Measurements from ENCODE around the gene GPR35.
A peak's percentile ranks its signal among the peaks of the same experiment; 100 is the strongest.

The GPR35 gene

GRCh38 chr2:240601831-240602160 is 23.5 kb upstream of the GPR35 start:
- TF ChIP-seq, protein P1, sequence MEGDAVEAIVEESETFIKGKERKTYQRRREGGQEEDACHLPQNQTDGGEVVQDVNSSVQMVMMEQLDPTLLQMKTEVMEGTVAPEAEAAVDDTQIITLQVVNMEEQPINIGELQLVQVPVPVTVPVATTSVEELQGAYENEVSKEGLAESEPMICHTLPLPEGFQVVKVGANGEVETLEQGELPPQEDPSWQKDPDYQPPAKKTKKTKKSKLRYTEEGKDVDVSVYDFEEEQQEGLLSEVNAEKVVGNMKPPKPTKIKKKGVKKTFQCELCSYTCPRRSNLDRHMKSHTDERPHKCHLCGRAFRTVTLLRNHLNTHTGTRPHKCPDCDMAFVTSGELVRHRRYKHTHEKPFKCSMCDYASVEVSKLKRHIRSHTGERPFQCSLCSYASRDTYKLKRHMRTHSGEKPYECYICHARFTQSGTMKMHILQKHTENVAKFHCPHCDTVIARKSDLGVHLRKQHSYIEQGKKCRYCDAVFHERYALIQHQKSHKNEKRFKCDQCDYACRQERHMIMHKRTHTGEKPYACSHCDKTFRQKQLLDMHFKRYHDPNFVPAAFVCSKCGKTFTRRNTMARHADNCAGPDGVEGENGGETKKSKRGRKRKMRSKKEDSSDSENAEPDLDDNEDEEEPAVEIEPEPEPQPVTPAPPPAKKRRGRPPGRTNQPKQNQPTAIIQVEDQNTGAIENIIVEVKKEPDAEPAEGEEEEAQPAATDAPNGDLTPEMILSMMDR (IDR thresholded peaks at IDR 0.05) = no peak
- Mint-ChIP-seq H3K27me3 (ENCODE audit: low read depth, poor library complexity) (peaks cover 4% of the 10 kb centered on the region), H3K9me3 (no peaks in the 10 kb centered on the region), H3K4me3 (no peak overlapping the region), H3K4me1 (peaks cover 8% of the 10 kb centered on the region), H3K27ac (no peak overlapping the region), H3K36me3 (ENCODE audit: low read depth) (peaks cover 6% of the 10 kb centered on the region)
- DNase-seq = no peak

DNA sequence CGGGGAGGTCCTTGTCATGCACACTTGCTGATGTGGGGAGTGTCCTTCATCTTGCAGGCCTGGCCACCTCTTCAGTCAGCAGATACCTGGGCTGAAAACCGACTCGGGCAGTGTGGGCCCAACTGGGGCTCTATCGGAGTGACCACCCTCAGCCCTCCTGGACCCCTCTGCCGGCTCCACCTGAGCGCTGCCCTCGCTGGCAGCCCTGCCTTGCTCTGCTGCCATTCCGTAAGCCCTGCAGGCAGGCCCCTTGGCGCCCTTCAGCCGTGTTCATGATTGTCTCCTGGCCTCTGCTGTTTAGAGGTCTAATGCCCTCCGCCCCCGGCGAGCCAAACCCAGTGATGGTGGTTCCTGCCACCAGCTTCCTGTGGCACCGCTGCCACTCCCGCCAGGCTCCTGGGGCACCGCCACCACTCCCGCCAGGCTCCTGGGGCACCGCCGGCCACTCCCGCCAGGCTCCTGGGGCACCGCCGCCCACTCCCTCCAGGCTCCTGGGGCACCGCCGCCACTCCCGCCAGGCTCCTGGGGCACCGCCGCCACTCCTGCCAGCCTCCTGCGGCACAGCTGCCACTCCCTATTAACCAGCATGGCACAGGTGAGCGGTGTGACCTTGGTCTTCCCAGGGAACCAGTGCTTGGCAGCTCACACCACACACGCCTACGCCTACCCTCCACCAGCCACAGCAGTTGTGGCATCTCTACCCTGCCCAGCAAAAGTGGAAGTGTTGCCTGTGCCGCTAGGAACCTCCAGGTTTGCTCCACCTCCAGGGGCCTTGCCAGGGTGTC is 22.8 kb upstream of the GPR35 start:
- H3K27ac Mint-ChIP-seq = no peak overlapping the region
- H3K4me1 Mint-ChIP-seq = peaks cover 8% of the 10 kb centered on the region
- H3K9me3 Mint-ChIP-seq = no peaks in the 10 kb centered on the region
- H3K4me3 Mint-ChIP-seq = no peak overlapping the region
- peaks cover 6% of the 10 kb centered on the region for H3K27me3 Mint-ChIP-seq (ENCODE audit: low read depth, poor library complexity)
- H3K36me3 Mint-ChIP-seq (ENCODE audit: low read depth) = peaks cover 6% of the 10 kb centered on the region
- TF ChIP-seq, protein P1 (IDR thresholded peaks at IDR 0.05) = no peak
- DNase-seq = no peak

DNA sequence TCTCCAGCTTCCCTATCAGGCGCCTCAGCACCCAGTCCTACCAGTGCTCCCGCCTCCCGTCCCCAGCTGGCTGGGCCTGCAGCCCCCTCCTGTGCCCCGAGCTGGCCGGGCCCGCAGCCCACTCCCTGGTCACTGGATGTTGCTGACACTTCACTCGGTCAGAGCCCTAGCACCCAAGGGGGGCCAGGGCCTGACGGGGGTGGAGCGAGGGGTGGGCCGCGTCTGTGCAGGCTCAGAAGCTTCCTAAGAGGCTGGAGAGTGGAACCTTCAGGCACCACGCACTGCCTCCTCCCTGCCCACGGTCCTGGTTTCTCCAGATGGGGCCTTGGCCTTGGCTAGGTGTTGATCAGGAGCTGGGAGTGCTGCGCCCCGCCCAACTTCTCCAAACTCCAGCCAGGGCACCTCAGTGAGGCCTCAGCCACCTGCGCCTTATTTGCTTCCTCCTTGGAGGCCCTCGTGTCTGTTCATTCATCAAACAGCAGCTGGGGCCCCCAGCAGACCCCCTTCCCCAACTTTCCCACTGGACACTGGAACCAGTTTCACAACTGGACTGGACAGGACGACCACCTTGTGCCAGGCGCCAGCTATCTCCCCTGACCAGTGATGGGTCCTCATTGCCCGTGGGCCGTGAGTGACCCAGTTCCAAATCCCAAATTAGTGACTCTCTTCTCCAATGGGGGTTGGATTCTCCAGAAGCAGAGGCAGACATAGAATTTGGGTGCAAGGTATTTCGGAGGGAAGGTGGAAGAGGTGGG is 22.0 kb upstream of the GPR35 start:
- H3K9me3 Mint-ChIP-seq = no peaks in the 10 kb centered on the region
- TF ChIP-seq, protein P1 (IDR thresholded peaks at IDR 0.05) = no peak
- no peak for DNase-seq
- H3K27ac Mint-ChIP-seq = no peak overlapping the region
- H3K27me3 Mint-ChIP-seq (ENCODE audit: low read depth, poor library complexity) = peaks cover 9% of the 10 kb centered on the region
- peaks cover 6% of the 10 kb centered on the region for H3K36me3 Mint-ChIP-seq (ENCODE audit: low read depth)
- H3K4me3 Mint-ChIP-seq = no peak overlapping the region
- H3K4me1 Mint-ChIP-seq = peaks cover 8% of the 10 kb centered on the region

- no peak for DNase-seq
- Mint-ChIP-seq H3K36me3 (ENCODE audit: low read depth) (peaks cover 6% of the 10 kb centered on the region), H3K4me1 (peaks cover 8% of the 10 kb centered on the region), H3K27ac (no peak overlapping the region), H3K4me3 (no peak overlapping the region), H3K27me3 (ENCODE audit: low read depth, poor library complexity) (peaks cover 9% of the 10 kb centered on the region), H3K9me3 (no peaks in the 10 kb centered on the region)
- TF ChIP-seq, protein P1 (IDR thresholded peaks at IDR 0.05) = no peak
Measured at GRCh38 chr2:240603846-240604245, 21.4 kb upstream of the GPR35 start.

- H3K4me1 Mint-ChIP-seq = peaks cover 8% of the 10 kb centered on the region
- peak; percentile 65 for DNase-seq
- no peak overlapping the region for H3K4me3 Mint-ChIP-seq
- no peak overlapping the region for H3K27ac Mint-ChIP-seq
- TF ChIP-seq, protein P1 (IDR thresholded peaks at IDR 0.05) = peak; percentile 55
- H3K27me3 Mint-ChIP-seq (ENCODE audit: low read depth, poor library complexity) = peaks cover 9% of the 10 kb centered on the region
- no peaks in the 10 kb centered on the region for H3K9me3 Mint-ChIP-seq
- H3K36me3 Mint-ChIP-seq (ENCODE audit: low read depth) = peaks cover 6% of the 10 kb centered on the region
Measured at GRCh38 chr2:240604291-240604938, 20.9 kb upstream of the GPR35 start.

Data from nephron progenitor cell (in vitro differentiated cells).